HEK293 (cell line): ENCODE data around the gene NKAPD1.

Experiments used
- FEZF1 ChIP-seq: fragments of 450-650 bp; formaldehyde crosslinking; IDR thresholded peaks from 2 replicates; pipeline ENCODE4 v1.5.1; 2016; ENCODE audit warnings: missing biosample characterization, missing genetic modification characterization
- HOXD13 ChIP-seq: sonication (generic); formaldehyde crosslinking; IDR thresholded peaks from 2 replicates; pipeline ENCODE4 v1.8.0; 2022; ENCODE audit warnings: missing genetic modification reagents, borderline replicate concordance
- SP7 ChIP-seq: fragments of 450-650 bp; formaldehyde crosslinking; IDR thresholded peaks from 2 replicates; pipeline ENCODE4 v1.5.1; 2016; ENCODE audit warnings: missing biosample characterization, missing genetic modification characterization
- ZBTB10 ChIP-seq: fragments of 450-650 bp; formaldehyde crosslinking; IDR thresholded peaks from 2 replicates; pipeline ENCODE4 v1.5.1; 2016; ENCODE audit warnings: missing biosample characterization, missing genetic modification characterization
- ZFP69B ChIP-seq: fragments of 450-650 bp; formaldehyde crosslinking; IDR thresholded peaks from 2 replicates; pipeline ENCODE4 v1.5.1; 2016; ENCODE audit warnings: missing biosample characterization, missing genetic modification characterization
- ZNF16 ChIP-seq: fragments of 450-650 bp; formaldehyde crosslinking; IDR thresholded peaks from 2 replicates; pipeline ENCODE4 v1.5.1; 2016; ENCODE audit warnings: low read depth, missing biosample characterization, missing genetic modification characterization
- ZNF2 ChIP-seq: fragments of 450-650 bp; formaldehyde crosslinking; IDR thresholded peaks from 2 replicates; pipeline ENCODE4 v1.5.1; 2016; ENCODE audit warnings: missing biosample characterization, missing genetic modification characterization
- ZNF24 ChIP-seq: fragments of 450-650 bp; formaldehyde crosslinking; IDR thresholded peaks from 2 replicates; pipeline ENCODE4 v1.5.1; 2016; ENCODE audit warnings: missing biosample characterization, missing genetic modification characterization
- ZNF341 ChIP-seq: fragments of 450-650 bp; formaldehyde crosslinking; IDR thresholded peaks from 2 replicates; pipeline ENCODE4; 2016; ENCODE audit warnings: low read depth, missing biosample characterization, missing genetic modification characterization
- ZNF391 ChIP-seq: fragments of 450-650 bp; formaldehyde crosslinking; IDR thresholded peaks from 2 replicates; pipeline ENCODE4 v1.5.1; 2016; ENCODE audit warnings: low read depth, missing biosample characterization, missing genetic modification characterization, borderline replicate concordance
- ZNF501 ChIP-seq: fragments of 450-650 bp; formaldehyde crosslinking; IDR thresholded peaks from 2 replicates; pipeline ENCODE4 v1.5.1; 2016; ENCODE audit warnings: missing biosample characterization, missing genetic modification characterization
- ZNF610 ChIP-seq: fragments of 450-650 bp; formaldehyde crosslinking; IDR thresholded peaks from 2 replicates; pipeline ENCODE4 v1.5.1; 2016; ENCODE audit warnings: missing biosample characterization, missing genetic modification characterization, borderline replicate concordance
- ZNF677 ChIP-seq: fragments of 450-650 bp; IDR thresholded peaks from 2 replicates; pipeline ENCODE4 v1.5.0; 2018; ENCODE audit warnings: missing biosample characterization, mild to moderate bottlenecking, missing genetic modification characterization, moderate library complexity
- ZNF792 ChIP-seq: fragments of 450-650 bp; formaldehyde crosslinking; IDR thresholded peaks from 2 replicates; pipeline ENCODE4 v1.5.1; 2016; ENCODE audit warnings: missing biosample characterization, missing genetic modification characterization
- TF ChIP-seq, protein P1 (sequence below): fragments of 450-650 bp; formaldehyde crosslinking; conservative IDR thresholded peaks from 2 replicates; pipeline ENCODE4 v1.5.1; 2016; ENCODE audit warnings: low read depth, missing biosample characterization, missing genetic modification characterization
- TF ChIP-seq, protein P2 (sequence below): fragments of 450-650 bp; formaldehyde crosslinking; IDR thresholded peaks from 2 replicates; pipeline ENCODE4 v1.5.1; 2017; ENCODE audit warnings: missing biosample characterization, missing genetic modification characterization
- TF ChIP-seq, protein P3 (sequence below): fragments of 450-650 bp; formaldehyde crosslinking; IDR thresholded peaks from 2 replicates; pipeline ENCODE4 v1.5.0; 2017; ENCODE audit warnings: missing biosample characterization, missing genetic modification characterization, borderline replicate concordance
- TF ChIP-seq, protein P4 (sequence below): fragments of 450-650 bp; formaldehyde crosslinking; IDR thresholded peaks from 2 replicates; pipeline ENCODE4 v1.5.1; 2016; ENCODE audit warnings: missing biosample characterization, missing genetic modification characterization
- TF ChIP-seq, protein P5 (sequence below): fragments of 450-650 bp; formaldehyde crosslinking; IDR thresholded peaks from 2 replicates; pipeline ENCODE4 v1.5.1; 2016; ENCODE audit warnings: missing biosample characterization, missing genetic modification characterization

Gene NKAPD1

GRCh38 chr11:112024773-112025678 is 49.1 kb upstream of the NKAPD1 start, which contains the start of gene DLAT (continued):
- TF ChIP-seq, protein P1, sequence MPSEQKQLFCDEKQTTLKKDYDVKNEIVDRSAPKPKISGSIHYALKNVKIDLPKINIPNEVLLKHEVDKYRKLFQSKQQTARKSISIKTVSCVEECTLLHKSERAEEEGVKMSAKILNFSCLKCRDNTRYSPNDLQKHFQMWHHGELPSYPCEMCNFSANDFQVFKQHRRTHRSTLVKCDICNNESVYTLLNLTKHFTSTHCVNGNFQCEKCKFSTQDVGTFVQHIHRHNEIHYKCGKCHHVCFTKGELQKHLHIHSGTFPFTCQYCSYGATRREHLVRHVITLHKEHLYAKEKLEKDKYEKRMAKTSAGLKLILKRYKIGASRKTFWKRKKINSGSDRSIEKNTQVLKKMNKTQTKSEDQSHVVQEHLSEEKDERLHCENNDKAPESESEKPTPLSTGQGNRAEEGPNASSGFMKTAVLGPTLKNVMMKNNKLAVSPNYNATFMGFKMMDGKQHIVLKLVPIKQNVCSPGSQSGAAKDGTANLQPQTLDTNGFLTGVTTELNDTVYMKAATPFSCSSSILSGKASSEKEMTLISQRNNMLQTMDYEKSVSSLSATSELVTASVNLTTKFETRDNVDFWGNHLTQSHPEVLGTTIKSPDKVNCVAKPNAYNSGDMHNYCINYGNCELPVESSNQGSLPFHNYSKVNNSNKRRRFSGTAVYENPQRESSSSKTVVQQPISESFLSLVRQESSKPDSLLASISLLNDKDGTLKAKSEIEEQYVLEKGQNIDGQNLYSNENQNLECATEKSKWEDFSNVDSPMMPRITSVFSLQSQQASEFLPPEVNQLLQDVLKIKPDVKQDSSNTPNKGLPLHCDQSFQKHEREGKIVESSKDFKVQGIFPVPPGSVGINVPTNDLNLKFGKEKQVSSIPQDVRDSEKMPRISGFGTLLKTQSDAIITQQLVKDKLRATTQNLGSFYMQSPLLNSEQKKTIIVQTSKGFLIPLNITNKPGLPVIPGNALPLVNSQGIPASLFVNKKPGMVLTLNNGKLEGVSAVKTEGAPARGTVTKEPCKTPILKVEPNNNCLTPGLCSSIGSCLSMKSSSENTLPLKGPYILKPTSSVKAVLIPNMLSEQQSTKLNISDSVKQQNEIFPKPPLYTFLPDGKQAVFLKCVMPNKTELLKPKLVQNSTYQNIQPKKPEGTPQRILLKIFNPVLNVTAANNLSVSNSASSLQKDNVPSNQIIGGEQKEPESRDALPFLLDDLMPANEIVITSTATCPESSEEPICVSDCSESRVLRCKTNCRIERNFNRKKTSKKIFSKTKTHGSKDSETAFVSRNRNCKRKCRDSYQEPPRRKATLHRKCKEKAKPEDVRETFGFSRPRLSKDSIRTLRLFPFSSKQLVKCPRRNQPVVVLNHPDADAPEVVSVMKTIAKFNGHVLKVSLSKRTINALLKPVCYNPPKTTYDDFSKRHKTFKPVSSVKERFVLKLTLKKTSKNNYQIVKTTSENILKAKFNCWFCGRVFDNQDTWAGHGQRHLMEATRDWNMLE = peak; percentile 61; the same call in 1 of the 2 replicates
- TF ChIP-seq, protein P2, sequence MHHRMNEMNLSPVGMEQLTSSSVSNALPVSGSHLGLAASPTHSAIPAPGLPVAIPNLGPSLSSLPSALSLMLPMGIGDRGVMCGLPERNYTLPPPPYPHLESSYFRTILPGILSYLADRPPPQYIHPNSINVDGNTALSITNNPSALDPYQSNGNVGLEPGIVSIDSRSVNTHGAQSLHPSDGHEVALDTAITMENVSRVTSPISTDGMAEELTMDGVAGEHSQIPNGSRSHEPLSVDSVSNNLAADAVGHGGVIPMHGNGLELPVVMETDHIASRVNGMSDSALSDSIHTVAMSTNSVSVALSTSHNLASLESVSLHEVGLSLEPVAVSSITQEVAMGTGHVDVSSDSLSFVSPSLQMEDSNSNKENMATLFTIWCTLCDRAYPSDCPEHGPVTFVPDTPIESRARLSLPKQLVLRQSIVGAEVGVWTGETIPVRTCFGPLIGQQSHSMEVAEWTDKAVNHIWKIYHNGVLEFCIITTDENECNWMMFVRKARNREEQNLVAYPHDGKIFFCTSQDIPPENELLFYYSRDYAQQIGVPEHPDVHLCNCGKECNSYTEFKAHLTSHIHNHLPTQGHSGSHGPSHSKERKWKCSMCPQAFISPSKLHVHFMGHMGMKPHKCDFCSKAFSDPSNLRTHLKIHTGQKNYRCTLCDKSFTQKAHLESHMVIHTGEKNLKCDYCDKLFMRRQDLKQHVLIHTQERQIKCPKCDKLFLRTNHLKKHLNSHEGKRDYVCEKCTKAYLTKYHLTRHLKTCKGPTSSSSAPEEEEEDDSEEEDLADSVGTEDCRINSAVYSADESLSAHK (tag by site-specific recombination) = 0 out of 2 replicates have a peak, but pooled peaks have one; percentile 8
- TF ChIP-seq, protein P3, sequence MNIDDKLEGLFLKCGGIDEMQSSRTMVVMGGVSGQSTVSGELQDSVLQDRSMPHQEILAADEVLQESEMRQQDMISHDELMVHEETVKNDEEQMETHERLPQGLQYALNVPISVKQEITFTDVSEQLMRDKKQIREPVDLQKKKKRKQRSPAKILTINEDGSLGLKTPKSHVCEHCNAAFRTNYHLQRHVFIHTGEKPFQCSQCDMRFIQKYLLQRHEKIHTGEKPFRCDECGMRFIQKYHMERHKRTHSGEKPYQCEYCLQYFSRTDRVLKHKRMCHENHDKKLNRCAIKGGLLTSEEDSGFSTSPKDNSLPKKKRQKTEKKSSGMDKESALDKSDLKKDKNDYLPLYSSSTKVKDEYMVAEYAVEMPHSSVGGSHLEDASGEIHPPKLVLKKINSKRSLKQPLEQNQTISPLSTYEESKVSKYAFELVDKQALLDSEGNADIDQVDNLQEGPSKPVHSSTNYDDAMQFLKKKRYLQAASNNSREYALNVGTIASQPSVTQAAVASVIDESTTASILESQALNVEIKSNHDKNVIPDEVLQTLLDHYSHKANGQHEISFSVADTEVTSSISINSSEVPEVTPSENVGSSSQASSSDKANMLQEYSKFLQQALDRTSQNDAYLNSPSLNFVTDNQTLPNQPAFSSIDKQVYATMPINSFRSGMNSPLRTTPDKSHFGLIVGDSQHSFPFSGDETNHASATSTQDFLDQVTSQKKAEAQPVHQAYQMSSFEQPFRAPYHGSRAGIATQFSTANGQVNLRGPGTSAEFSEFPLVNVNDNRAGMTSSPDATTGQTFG (tag by site-specific recombination) = no peak
- TF ChIP-seq, protein P4, sequence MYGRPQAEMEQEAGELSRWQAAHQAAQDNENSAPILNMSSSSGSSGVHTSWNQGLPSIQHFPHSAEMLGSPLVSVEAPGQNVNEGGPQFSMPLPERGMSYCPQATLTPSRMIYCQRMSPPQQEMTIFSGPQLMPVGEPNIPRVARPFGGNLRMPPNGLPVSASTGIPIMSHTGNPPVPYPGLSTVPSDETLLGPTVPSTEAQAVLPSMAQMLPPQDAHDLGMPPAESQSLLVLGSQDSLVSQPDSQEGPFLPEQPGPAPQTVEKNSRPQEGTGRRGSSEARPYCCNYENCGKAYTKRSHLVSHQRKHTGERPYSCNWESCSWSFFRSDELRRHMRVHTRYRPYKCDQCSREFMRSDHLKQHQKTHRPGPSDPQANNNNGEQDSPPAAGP (tag by site-specific recombination) = peak; percentile 42; the same call in 1 of the 2 replicates
- TF ChIP-seq ZNF391 = peak; percentile 61; the same call in 1 of the 2 replicates
- TF ChIP-seq ZNF16 (tag by site-specific recombination) = no peak
- TF ChIP-seq ZNF24 (tag by site-specific recombination) = peak; percentile 86
- TF ChIP-seq ZNF677 (tag by site-specific recombination) = no peak
- TF ChIP-seq ZNF610 (tag by site-specific recombination) = peak; percentile 89; the same call in 1 of the 2 replicates
- TF ChIP-seq, protein P5, sequence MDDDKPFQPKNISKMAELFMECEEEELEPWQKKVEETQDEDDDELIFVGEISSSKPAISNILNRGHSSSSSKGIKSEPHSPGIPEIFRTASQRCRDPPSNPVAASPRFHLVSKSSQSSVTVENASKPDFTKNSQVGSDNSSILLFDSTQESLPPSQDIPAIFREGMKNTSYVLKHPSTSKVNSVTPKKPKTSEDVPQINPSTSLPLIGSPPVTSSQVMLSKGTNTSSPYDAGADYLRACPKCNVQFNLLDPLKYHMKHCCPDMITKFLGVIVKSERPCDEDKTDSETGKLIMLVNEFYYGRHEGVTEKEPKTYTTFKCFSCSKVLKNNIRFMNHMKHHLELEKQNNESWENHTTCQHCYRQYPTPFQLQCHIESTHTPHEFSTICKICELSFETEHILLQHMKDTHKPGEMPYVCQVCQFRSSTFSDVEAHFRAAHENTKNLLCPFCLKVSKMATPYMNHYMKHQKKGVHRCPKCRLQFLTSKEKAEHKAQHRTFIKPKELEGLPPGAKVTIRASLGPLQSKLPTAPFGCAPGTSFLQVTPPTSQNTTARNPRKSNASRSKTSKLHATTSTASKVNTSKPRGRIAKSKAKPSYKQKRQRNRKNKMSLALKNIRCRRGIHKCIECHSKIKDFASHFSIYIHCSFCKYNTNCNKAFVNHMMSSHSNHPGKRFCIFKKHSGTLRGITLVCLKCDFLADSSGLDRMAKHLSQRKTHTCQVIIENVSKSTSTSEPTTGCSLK (tag by site-specific recombination) = no peak
- TF ChIP-seq ZBTB10 (tag by site-specific recombination) = peak; percentile 89
- TF ChIP-seq ZFP69B (tag by site-specific recombination) = peak; percentile 81
- peak; percentile 76; the same call in 1 of the 2 replicates for TF ChIP-seq SP7 (tag by site-specific recombination)
- TF ChIP-seq HOXD13 = no peak
- peak; percentile 69; the same call in 1 of the 2 replicates for TF ChIP-seq ZNF501 (tag by site-specific recombination)
- peak; percentile 71 for TF ChIP-seq ZNF341
- 0 out of 2 replicates have a peak, but pooled peaks have one; percentile 65 for TF ChIP-seq ZNF792
- TF ChIP-seq FEZF1 = 0 out of 2 replicates have a peak, but pooled peaks have one; percentile 23
- TF ChIP-seq ZNF2 (tag by site-specific recombination) = peak; percentile 93
